ENCODE measurements around the gene ST3GAL5.

DNA sequence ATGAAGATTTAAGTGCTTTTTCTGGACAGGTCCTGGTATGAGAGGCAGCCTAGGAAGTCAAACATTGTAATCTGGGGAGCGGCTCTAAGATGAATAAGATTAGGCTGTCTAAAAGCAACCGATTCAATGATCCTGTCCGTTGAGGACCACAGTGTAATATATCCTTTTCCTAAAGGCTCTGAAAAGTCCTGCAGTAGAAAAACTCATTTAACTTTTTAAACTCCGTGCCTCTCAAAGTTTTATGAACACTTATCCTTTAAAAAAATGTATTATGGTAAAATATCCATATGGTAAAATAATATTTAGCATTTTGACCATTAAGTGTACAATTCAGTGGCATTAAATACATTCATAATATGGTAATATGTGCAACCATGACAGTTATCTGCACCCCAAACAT is 95.2 kb downstream of the ST3GAL5 start:
- TF ChIP-seq, protein P1, sequence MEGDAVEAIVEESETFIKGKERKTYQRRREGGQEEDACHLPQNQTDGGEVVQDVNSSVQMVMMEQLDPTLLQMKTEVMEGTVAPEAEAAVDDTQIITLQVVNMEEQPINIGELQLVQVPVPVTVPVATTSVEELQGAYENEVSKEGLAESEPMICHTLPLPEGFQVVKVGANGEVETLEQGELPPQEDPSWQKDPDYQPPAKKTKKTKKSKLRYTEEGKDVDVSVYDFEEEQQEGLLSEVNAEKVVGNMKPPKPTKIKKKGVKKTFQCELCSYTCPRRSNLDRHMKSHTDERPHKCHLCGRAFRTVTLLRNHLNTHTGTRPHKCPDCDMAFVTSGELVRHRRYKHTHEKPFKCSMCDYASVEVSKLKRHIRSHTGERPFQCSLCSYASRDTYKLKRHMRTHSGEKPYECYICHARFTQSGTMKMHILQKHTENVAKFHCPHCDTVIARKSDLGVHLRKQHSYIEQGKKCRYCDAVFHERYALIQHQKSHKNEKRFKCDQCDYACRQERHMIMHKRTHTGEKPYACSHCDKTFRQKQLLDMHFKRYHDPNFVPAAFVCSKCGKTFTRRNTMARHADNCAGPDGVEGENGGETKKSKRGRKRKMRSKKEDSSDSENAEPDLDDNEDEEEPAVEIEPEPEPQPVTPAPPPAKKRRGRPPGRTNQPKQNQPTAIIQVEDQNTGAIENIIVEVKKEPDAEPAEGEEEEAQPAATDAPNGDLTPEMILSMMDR (conservative IDR thresholded peaks at IDR 0.05 in 1 of 2, IDR thresholded peaks at IDR 0.05 in 1 of 2; ENCODE audit: low read depth in 1 of 2, low read length in 2 of 2): no peak
- no peak for TF ChIP-seq EZH2 (IDR thresholded peaks at IDR 0.05; ENCODE audit: low read length, missing control alignments)

All from fibroblast of lung (primary cell).